ENCODE results near the gene FGF11. TPM values are rescaled to one million over a fixed set of nuclear protein-coding genes. Genes with fewer than 3 reads are reported as not detected.

FGF11 gene
- total and polyA plus RNA-seq, 2 of the 4 experiments (the other 2 are of a cell fraction) = 0.18 to 1.1 TPM

DNA sequence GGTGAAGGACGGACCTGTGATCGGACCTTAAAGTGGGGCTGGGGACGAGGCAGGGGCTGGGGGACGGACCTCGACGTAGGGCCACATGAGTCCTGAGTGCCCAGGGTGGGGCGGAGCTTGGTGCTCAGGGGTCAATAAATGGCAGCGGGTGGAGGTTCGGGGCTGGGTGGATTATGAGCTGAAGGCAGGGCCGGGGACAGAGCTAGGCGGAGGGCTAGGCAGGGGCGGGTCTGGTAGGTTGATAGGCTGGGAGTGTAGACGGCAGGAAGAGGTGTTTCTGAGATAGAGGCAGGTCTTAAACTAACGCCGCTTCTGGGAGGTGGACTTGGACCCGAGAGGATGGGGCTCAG is 6.3 kb downstream of the FGF11 start:
- Histone ChIP-seq H2BK20ac (ENCODE audit: low read depth, low read length) (no peak overlapping the region), H4K20me1 (ENCODE audit: insufficient read depth, low read length) (0 out of 2 replicates have a peak, but pooled peaks cover 1% of the 10 kb centered on the region), H3K27me3 (ENCODE audit: control insufficient read depth, insufficient read depth, low read length) (peaks cover 31% of the 10 kb centered on the region), H4K8ac (ENCODE audit: low read depth in 2 of 2, low read length in 2 of 2) (peak overlapping the region in 1 of 2 experiments; percentile 36; a peak in 1 of 4 replicates), H3K14ac (replicated peaks; ENCODE audit: low read depth, low read length) (no peak overlapping the region), H2BK15ac (ENCODE audit: low read depth, low read length) (no peak overlapping the region; the same call in 2 of the 3 replicates), H4K5ac (ENCODE audit: low read depth, low read length) (no peak overlapping the region), H2AFZ (replicated peaks; ENCODE audit: low read length, poor library complexity) (peak overlapping the region; percentile 91), H3K4me3 (ENCODE audit: insufficient read depth, low read depth, low read length) (peak overlapping the region; percentile 32), H3K79me1 (ENCODE audit: low read depth in 1 of 2, low read length in 2 of 2) (no peaks in the 10 kb centered on the region), H3K9ac (ENCODE audit: low read depth, low read length) (no peak overlapping the region), H2BK120ac (ENCODE audit: low read depth, low read length) (no peak overlapping the region), H4K91ac (ENCODE audit: insufficient read depth, low read depth, low read length) (no peak overlapping the region), H3K9me3 (ENCODE audit: control insufficient read depth, insufficient read depth, low read length) (no peaks in the 10 kb centered on the region), H3K4me1 (ENCODE audit: control insufficient read depth, insufficient read depth, low read length) (peaks cover 17% of the 10 kb centered on the region), H3K56ac (ENCODE audit: extremely low read depth, insufficient read depth, low read length) (no peak overlapping the region), H3K36me3 (ENCODE audit: control insufficient read depth, insufficient read depth, low read length) (no peaks in the 10 kb centered on the region), H2BK5ac (ENCODE audit: low read depth, low read length, poor library complexity, severe bottlenecking) (no peak overlapping the region), H3K18ac (ENCODE audit: low read depth, low read length) (no peak overlapping the region), H3K23ac (ENCODE audit: low read depth, low read length) (no peak overlapping the region), H3K27ac (ENCODE audit: insufficient read depth, low read length) (no peak overlapping the region), H3K9me1 (ENCODE audit: insufficient read depth, low read length) (0 out of 2 replicates have a peak, but pooled peaks cover 8% of the 10 kb centered on the region), H3K4me2 (ENCODE audit: low read depth, low read length) (peak overlapping the region; percentile 81), H2AK5ac (ENCODE audit: low read depth, low read length) (0 out of 2 replicates have a peak overlapping the region, but pooled peaks have one; percentile 45), H2AK9ac (replicated peaks; ENCODE audit: low read depth, low read length, poor library complexity) (no peak overlapping the region), H3K4ac (ENCODE audit: low read depth, low read length) (no peak overlapping the region)
- no peak for DNase-seq
- TF ChIP-seq CEBPB (IDR thresholded peaks at IDR 0.05; ENCODE audit: low read depth, low read length) = no peak
- TF ChIP-seq, protein P1, sequence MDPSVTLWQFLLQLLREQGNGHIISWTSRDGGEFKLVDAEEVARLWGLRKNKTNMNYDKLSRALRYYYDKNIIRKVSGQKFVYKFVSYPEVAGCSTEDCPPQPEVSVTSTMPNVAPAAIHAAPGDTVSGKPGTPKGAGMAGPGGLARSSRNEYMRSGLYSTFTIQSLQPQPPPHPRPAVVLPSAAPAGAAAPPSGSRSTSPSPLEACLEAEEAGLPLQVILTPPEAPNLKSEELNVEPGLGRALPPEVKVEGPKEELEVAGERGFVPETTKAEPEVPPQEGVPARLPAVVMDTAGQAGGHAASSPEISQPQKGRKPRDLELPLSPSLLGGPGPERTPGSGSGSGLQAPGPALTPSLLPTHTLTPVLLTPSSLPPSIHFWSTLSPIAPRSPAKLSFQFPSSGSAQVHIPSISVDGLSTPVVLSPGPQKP (IDR thresholded peaks at IDR 0.05; ENCODE audit: borderline replicate concordance, low read depth, low read length) = no peak
- no peak for TF ChIP-seq MAFK (IDR thresholded peaks at IDR 0.05; ENCODE audit: low read depth, low read length)
- no peak for TF ChIP-seq CHD1 (IDR thresholded peaks at IDR 0.05; ENCODE audit: low read depth, low read length)
- TF ChIP-seq POLR2A (IDR thresholded peaks at IDR 0.05; ENCODE audit: low read depth, low read length) = no peak
- no peak for TF ChIP-seq MXI1 (IDR thresholded peaks at IDR 0.05; ENCODE audit: borderline replicate concordance, low read depth, low read length)
- TF ChIP-seq CTCF (conservative IDR thresholded peaks at IDR 0.05; ENCODE audit: low read depth, low read length) = no peak
- no peak for TF ChIP-seq NFE2L2 (IDR thresholded peaks at IDR 0.05; ENCODE audit: low read depth, low read length)
- TF ChIP-seq RFX5 (IDR thresholded peaks at IDR 0.05; ENCODE audit: low read depth, low read length) = no peak
- no peak for TF ChIP-seq SMC3 (IDR thresholded peaks at IDR 0.05; ENCODE audit: low read depth, low read length)
- no peak for TF ChIP-seq BHLHE40 (IDR thresholded peaks at IDR 0.05; ENCODE audit: low read depth, low read length)
- TF ChIP-seq, protein P2, sequence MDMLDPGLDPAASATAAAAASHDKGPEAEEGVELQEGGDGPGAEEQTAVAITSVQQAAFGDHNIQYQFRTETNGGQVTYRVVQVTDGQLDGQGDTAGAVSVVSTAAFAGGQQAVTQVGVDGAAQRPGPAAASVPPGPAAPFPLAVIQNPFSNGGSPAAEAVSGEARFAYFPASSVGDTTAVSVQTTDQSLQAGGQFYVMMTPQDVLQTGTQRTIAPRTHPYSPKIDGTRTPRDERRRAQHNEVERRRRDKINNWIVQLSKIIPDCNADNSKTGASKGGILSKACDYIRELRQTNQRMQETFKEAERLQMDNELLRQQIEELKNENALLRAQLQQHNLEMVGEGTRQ (IDR thresholded peaks at IDR 0.05; ENCODE audit: low read depth, low read length) = no peak
- TF ChIP-seq MAZ (IDR thresholded peaks at IDR 0.05; ENCODE audit: borderline replicate concordance, low read depth, low read length) = no peak
- TF ChIP-seq RAD21 (IDR thresholded peaks at IDR 0.05; ENCODE audit: low read length) = no peak
- TF ChIP-seq FOS (IDR thresholded peaks at IDR 0.05; ENCODE audit: low read depth, low read length) = no peak
- in situ Hi-C loops (cut with MboI; ENCODE audit: low sequenced_read_pairs) (no loop called here), dilution Hi-C loops (cut with HindIII; ENCODE audit: low sequenced_read_pairs, unreplicated experiment) (no loop called here), intact Hi-C loops (cut with micrococcal nuclease) (no loop called here)
- 10% methylated on average over 2 of the region's 16 CpGs; no CpG with 5 or more reads in 1 of the 2 experiments for WGBS, 2 experiments (ENCODE audit: extremely low coverage in 2 of 2, insufficient read length in 1 of 2)
- CTCF ChIA-PET = interaction anchor here (0.6 to 1.4 kb wide), 2 partner anchors 9 to 14 kb away, joined by 3 to 6 read pairs; no protein-coding TSS in a partner anchor
- no TSS peak for BruUV-seq (replicated peaks)
- peak; percentile 3 for ATAC-seq (ENCODE audit: low read depth)
- POLR2A ChIA-PET (ENCODE audit: unreplicated experiment) = no interaction called here
